Coronary artery (tissue), 2 donors: ENCODE results near the gene CAMSAP1.

Experiments
- DNase-seq: peaks from one replicate; pipeline ENCODE4 v3.0.0-alpha.2; 2017; ENCODE audit warnings: low spot score
- H3K27ac ChIP-seq, 2 donors: fragments of 200-600 bp; sonication (generic); one replicate each; pipeline ENCODE4 v1.5.1; 2016 to 2019
- H3K4me3 ChIP-seq: fragments of 200-600 bp; sonication (generic); 2 replicates; pipeline ENCODE4 v1.5.1; 2016; ENCODE audit warnings: mild to moderate bottlenecking, moderate library complexity
- TF ChIP-seq, protein P1 (sequence below): fragments of 200-600 bp; sonication (generic); IDR thresholded peaks from one replicate; pipeline ENCODE4 v1.5.1; 2019; ENCODE audit warnings: antibody characterized with exemption

CAMSAP1 gene

DNA sequence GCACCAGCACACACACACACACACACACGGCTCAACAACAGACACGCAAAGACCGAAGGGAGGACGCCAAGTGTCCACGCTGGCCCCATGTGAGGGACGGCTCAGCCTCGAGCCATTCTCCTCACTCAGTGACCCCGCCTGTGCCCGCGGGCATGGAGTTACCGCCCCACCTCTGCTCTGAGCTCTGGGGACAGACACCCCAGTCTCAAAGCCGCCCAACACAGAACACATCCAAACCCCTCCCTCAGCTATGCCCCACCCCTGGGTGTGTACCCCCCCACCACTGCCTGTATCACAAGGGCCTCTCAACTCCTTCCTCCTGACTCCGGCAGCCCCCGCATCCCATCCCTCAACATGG lies 81.2 kb downstream of the CAMSAP1 start:
- DNase-seq, result peak; percentile 58
- H3K27ac ChIP-seq, result no peak overlapping the region
- H3K4me3 ChIP-seq, result no peak overlapping the region
- TF ChIP-seq, protein P1, sequence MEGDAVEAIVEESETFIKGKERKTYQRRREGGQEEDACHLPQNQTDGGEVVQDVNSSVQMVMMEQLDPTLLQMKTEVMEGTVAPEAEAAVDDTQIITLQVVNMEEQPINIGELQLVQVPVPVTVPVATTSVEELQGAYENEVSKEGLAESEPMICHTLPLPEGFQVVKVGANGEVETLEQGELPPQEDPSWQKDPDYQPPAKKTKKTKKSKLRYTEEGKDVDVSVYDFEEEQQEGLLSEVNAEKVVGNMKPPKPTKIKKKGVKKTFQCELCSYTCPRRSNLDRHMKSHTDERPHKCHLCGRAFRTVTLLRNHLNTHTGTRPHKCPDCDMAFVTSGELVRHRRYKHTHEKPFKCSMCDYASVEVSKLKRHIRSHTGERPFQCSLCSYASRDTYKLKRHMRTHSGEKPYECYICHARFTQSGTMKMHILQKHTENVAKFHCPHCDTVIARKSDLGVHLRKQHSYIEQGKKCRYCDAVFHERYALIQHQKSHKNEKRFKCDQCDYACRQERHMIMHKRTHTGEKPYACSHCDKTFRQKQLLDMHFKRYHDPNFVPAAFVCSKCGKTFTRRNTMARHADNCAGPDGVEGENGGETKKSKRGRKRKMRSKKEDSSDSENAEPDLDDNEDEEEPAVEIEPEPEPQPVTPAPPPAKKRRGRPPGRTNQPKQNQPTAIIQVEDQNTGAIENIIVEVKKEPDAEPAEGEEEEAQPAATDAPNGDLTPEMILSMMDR, result no peak

DNA sequence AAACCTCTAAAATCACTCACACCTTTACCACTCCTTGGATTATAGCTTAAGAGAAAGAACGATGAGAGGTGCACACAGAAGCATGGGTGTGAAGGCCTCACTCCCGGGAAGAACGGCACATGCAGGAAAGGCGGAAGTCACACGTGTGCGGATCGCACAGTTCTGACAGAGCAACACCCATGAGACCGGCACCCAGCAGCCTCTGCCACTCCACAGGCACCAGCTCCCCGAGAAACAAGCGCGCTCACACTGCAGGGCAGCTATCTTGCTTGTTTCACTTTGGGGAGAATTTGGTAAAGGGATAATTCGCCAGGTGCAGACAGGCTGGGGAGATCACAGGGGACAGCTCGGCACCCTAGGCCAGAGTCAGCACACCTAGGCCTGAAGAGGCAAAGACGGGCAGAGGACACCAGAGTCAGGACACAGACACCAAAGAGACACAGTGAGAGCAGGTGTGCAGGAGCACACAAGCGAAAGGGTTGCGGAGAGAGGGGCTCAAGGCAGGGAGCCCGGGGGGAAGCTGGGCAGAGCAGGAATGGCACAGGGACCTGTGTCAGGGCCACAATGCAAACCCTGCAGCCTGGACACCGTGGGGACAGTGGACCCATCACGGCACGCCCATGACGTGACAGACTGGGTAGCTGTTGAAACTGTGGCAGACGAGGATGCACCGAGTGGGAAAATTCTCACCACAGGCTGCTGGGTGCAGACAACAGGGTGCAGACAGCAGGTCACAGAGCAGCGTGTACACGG lies 81.7 kb downstream of the CAMSAP1 start:
- no peak overlapping the region for H3K4me3 ChIP-seq
- no peak overlapping the region for H3K27ac ChIP-seq
- DNase-seq, result peak; percentile 57
- TF ChIP-seq, protein P1, result no peak

DNA sequence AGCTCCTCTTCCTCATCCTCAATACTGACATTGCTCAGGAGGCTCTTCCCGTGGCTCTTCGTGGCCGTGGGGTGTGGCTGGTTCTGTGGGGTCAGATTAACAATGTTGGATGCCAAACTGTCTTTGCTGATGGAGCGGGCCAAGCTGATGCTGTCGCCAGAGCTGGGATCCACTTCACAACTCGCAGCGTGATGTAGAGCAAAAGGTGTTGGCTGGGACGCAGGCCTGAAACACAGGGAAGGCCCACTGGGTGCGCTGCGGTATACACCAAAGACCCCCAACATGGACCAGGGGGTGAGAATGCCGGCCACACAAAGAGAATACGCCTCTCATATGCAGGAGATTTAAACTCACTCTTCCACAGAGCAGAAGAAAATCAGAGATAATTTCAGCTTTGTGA lies 84.3 kb downstream of the CAMSAP1 start:
- no peak overlapping the region for H3K27ac ChIP-seq
- H3K4me3 ChIP-seq, result no peak overlapping the region
- TF ChIP-seq, protein P1, result no peak
- peak; percentile 41 for DNase-seq

DNA sequence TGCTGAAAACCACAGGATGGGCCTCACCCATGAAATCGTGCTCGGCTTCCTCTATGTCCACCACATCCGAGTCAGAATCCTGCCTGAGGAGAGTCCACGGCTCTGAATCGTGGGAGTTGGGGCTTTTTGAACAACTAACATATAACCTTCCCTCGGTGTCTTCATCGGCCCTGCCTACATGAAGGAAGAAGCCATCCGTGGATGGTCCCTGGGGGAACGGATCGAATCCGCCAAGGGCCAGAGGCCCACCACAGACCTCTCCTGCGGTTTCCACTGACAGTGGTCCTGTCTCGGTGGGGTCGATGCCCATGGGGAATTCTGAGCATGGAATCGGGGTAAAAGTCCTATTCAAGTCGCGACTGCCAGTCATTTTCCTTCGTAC lies 85.0 kb downstream of the CAMSAP1 start:
- no peak overlapping the region for H3K27ac ChIP-seq
- no peak overlapping the region for H3K4me3 ChIP-seq
- TF ChIP-seq, protein P1, result no peak
- DNase-seq, result peak; percentile 36

DNA sequence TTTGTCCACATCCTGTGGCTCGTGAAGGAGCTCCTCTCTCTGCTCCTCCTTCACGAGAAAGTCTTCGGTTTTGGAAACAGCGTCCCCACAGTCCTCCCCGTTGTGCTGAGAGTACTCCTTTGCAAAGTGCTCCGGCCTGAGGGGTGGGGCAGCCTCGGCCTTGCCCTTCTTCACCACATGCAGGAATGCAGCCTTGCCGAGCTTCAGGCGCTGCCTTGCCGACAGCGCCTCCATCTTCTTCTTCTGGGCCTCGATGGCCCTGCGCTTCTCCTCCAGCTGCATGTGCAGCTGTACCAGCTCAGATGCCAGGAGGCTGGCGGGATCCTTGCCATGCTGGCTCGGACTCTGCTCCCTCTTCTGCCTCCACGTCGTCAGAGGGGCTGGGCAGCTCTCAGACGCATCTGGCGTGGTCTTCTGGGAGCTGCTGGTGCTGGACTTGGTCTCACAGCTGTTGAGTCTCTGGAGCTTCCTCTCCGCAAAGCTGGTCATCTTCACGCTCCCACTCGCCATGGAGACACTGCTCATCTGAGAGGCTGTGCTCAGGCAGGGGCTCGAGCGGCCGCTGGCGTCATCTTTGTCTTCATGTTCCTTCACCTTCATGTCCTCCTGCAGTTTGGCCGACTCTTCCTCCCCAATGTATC lies 85.5 kb downstream of the CAMSAP1 start:
- Histone ChIP-seq H3K27ac (no peak overlapping the region), H3K4me3 (no peak overlapping the region)
- TF ChIP-seq, protein P1, result no peak
- DNase-seq, result peak; percentile 41

DNA sequence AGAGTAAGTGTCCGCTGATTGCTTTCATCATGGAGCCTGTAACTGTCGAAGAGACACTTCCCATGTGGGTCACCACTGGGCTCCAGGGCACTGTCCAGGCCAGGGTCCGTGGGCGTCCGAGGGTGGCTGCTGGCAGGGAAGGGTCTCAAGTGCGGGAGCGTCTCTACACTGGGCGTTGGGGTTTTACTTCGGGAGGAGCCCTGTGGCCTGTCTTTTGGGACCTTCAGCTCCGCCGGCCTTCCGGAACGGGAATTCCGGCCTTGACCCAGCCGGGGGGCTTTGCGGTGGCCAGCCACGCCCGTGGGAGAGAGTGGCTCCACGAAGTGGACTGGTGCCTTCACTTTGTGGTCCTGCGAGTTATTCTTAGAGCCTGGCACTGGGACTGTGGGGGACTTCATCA lies 86.2 kb downstream of the CAMSAP1 start:
- no peak overlapping the region for H3K27ac ChIP-seq
- TF ChIP-seq, protein P1, result no peak
- no peak overlapping the region for H3K4me3 ChIP-seq
- peak; percentile 63 for DNase-seq

DNA sequence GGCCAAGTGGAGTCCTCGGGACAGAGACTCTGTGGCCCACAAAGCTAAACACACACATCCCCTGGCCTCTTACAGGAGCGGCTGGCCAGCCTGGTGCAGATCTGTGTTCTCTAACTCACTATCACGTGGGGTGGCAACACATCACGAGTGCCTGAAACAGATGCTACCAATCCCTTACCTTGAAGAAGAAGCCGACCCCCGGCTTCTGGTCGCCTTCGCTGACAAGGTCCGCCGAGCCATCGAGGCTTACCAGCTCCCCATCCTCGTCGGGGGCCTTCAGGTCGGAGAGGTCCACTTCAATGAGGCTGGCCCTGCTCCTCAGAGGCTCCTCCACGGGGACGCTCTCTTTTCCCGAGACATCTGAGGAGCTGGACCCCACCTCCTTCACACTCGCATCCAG lies 86.7 kb downstream of the CAMSAP1 start:
- no peak overlapping the region for H3K27ac ChIP-seq
- H3K4me3 ChIP-seq, result no peak overlapping the region
- peak; percentile 43 for DNase-seq
- TF ChIP-seq, protein P1, result no peak
